Heart left ventricle (tissue), 13 donors: Measurements from ENCODE around the gene MCL1.

Experiments
- POLR2A ChIP-seq, 2 donors: fragments of 450-650 bp; IDR thresholded peaks; one replicate each; pipeline ENCODE4 v1.6.1; 2017; ENCODE audit warnings: antibody characterized with exemption in 2 of 2, mild to moderate bottlenecking in 2 of 2, moderate library complexity in 2 of 2
- TF ChIP-seq, protein P1 (sequence below), 12 donors: fragments of 200-600 bp; sonication (generic) in 4 of 12; IDR thresholded peaks; one replicate each; pipeline versions ENCODE4 v1.5.0 to v1.8.0; 2018 to 2022; ENCODE audit warnings: antibody characterized with exemption in 12 of 12, mild to moderate bottlenecking in 5 of 12
- donor health status: ischemic (EF 13 %, LVEDD 7.1; RV severe dilation, severe dysfunction).
- donor health status: DM: no; HTN: yes; CAD: no.
- donor health status: DM: no; HTN: no; CAD: no.
- donor health status: ischemic (EF 25% LVEDD 6.9; RV normal size, moderate dysfunction).
- donor health status: ischemic (EF 25% LVEDD 5.7; RV mildly dilated, moderate dysfunction).
- donor health status: ischemic (EF 35%, LVEDD 5.7; RV mildly dilated, moderate dysfunction).
- donor health status: nonischemic (EF 11% LVEDD 7.7; RV severe dilation, severe dysfunction).
- donor health status: DM: yes; HTN: yes; CAD: no.
- donor health status: PGD.
- donor health status: ischemic (EF 29% LVEDD 5.4; RV normal size, mild dysfunction).
- donor health status: nonischemic (EF 23%, LVEDD 6.1; RV moderate dilation, normal function).

DNA sequence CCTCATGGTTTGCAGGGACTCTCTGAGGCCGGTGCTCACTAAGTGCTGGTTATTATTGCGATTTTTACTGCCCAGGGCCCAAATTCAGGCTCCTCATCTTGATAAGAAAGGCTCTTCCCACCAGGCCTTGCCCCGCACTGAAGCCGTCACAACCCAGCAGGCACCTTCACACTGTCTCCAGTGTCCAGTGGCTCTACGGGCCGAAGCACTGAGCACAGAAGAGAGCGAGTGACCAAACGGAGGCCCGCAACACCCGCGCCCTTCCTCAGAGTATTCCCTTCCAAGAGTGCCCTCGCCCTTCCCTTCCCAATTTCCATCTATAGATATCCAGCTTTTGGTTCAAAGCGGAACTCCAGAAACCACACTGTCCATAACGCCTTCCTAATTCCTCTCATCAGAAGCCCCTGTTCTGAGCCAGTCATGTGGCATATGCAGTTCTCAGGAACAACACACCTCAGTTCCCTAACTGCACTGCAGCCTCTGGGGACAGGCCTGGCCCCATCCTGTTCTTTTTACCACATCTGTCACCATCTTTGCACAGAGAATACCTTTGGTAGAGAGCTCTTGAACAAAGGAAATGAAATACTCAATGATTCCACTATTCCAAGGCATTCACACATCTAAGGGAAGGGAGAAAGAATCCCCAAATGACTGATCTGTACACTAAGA, 48.8 kb downstream of the MCL1 start:
- no peak for TF ChIP-seq POLR2A (IDR thresholded peaks at IDR 0.05)
- TF ChIP-seq, protein P1, sequence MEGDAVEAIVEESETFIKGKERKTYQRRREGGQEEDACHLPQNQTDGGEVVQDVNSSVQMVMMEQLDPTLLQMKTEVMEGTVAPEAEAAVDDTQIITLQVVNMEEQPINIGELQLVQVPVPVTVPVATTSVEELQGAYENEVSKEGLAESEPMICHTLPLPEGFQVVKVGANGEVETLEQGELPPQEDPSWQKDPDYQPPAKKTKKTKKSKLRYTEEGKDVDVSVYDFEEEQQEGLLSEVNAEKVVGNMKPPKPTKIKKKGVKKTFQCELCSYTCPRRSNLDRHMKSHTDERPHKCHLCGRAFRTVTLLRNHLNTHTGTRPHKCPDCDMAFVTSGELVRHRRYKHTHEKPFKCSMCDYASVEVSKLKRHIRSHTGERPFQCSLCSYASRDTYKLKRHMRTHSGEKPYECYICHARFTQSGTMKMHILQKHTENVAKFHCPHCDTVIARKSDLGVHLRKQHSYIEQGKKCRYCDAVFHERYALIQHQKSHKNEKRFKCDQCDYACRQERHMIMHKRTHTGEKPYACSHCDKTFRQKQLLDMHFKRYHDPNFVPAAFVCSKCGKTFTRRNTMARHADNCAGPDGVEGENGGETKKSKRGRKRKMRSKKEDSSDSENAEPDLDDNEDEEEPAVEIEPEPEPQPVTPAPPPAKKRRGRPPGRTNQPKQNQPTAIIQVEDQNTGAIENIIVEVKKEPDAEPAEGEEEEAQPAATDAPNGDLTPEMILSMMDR (IDR thresholded peaks at IDR 0.05): no peak
